DMS79 (cell line): ENCODE results near the gene SYNGR3.
"Not testable (repeated sequence)": the region's sequence is repeated elsewhere in the genome, so short reads cannot be mapped to it uniquely, and the experiment has no call there.

Experiments
- DNase-seq: peaks from one replicate; lab custom pipeline; 2025; lab: John Stamatoyannopoulos, UW

The SYNGR3 gene, protein sequence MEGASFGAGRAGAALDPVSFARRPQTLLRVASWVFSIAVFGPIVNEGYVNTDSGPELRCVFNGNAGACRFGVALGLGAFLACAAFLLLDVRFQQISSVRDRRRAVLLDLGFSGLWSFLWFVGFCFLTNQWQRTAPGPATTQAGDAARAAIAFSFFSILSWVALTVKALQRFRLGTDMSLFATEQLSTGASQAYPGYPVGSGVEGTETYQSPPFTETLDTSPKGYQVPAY

DNA sequence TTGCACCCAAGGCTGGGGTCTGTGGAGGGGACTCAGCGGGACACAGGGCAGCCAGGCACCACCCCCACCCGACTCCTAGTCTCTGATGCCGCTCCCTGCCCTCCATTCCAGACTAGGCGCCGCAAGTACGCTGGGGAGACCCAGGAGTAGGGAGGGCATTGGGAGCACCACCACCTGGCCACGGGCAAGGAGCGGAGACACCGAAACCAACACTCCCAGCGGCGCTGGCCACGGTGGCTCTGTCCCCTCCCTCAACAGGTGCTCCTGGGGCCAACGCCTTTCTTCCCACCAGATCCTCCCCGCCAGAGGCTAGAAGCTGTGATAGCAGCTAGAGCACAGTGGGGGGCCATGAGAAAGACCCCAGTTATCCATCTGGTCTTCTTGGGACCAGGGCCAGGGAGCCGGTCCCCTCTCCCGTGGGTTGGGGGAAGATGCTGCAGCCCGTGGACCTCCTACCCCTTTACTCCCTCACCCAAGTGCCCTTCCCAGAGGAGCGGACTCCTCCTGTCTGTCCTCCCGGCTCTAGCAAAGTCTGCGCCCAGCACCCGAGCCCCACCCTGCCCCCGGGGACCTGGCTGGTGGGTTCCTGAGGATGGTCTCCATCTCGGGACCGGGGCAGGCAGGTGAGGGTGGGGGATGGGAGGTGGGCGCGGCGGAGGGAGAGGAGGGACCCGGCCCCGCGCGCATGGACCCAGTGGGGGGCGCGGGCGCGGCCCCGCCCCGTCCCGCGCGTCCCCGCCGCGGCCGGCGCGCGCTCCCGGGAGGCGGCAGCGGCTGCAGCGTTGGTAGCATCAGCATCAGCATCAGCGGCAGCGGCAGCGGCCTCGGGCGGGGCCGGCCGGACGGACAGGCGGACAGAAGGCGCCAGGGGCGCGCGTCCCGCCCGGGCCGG is at the start of gene SYNGR3:
Gene SYNGR3 (plus strand): TSS at position 762 of the 892 bp plus-strand sequence. CDS start 133 bp downstream, outside the sequence.
- no peak for DNase-seq

DNA sequence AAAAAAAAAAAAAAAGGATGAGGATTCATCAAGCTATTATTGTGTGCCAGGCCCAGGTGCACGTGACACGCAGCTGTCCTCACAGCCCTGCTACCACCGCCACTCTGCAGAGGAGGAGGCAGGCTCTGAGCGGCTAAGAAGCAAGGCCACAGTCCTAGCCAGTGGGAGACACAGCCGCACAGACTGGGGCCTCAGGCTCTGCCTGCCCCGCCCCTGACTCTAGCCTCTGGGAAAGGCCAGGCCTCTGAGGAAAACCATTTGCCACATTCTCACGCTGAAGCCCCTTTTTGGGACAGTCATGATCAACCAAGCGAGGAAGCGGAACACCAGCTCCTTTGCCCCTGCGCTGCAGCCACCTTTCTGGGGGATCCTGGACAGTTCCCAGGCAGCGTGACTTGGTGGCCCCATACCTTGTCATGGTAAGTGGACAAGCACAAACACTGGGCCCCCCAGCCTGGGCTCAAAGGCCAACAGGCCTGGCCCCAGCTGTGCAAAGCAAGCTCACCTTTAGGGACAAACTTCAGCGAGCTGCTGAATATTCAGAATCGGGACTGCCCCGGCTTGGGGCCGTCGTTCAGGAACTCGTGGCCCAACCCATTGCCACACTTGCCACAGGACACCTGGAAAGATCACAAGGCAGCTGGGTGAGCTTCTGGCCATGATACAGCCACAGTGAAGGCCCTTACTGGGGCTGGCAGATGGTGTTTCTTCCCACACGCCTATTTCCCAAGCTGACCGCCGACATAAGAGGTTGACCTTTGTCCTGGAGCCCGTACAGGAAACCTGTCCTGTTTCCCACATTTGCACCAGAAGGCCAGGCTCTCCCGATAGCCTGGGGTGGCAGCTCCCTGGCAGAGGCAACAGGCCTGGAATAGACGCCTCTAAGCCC is 49.3 kb upstream of the SYNGR3 start:
- no peak for DNase-seq

DNA sequence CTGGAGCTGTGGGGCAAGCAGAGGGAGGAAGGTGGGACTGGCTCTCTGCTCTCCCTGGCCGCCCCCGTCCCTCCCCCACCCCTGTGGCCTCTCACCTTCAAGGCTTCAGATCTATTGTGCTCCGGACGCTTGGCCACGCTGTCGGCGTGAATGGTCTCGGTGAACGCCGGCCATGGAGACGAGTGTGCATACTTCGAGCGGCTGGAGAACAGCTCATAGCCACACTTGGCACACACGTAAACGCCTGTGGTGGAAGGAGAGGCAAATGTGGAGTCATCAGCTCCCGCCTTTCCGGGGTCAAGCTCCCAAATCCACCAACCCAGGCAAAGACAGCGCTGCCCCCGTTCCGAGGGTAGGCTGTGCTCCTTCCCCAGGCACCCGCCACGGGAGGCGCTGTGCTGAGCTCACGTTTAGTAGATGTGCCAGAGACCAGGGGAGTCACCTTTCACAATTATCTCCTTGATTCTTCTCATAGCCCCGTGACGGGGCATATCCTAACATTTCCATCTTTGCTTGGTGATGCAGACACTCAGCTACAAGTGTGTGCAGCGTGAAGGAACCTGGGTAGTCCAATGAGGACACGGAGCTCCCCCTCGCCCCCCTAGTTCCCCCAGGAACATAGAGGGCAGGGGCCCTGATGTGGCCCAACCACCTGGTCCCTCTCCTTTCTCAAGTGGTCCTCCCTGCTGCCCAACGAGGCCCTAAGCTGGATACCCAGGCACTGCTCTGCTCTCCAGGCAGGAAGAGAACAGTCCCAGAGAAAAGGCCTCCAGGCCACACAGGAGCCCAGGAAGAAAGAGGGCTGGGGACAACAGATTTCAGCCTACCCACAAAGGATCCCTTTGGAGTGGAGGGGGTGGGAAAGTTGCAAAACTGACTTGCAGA is 48.4 kb upstream of the SYNGR3 start:
- no peak for DNase-seq

- no peak for DNase-seq
Measured at GRCh38 chr16:1942047-1942809, 47.5 kb upstream of the SYNGR3 start.

GRCh38 chr16:1942810-1943726 is 46.7 kb upstream of the SYNGR3 start, which contains the start of gene MSRB1:
TSS of gene MSRB1 (minus strand) at chr16:1943199. CDS start at chr16:1943156, 43 bp downstream.
- DNase-seq = peak; percentile 75

DNA sequence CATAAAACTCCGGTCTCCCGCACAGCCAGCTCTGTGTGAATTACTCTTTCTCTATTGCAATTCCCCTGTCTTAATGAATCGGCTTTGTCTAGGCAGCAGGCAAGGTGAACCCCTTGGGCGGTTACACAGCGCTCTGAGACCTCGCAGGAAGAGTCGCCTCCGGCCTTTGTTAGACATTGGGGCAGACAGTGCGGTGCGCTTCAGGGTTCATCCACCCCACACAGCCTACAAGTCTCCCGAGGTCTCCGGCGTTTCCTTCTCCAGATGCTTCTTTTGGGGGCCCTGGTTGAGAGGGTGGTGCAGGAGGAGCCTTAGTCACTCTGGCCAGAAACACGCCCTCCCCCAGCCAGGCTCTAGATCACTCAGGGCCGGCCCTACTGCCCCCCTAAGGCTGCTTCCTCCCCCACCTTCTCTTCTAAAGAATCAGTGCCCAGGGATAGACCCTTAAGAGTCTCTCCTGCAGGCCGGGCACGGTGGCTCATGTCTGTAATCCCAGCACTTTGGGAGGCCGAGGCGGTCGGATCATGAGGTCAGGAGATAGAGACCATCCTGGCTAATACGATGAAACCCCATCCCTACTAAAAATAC is 45.1 kb upstream of the SYNGR3 start:
- DNase-seq = no peak

DNA sequence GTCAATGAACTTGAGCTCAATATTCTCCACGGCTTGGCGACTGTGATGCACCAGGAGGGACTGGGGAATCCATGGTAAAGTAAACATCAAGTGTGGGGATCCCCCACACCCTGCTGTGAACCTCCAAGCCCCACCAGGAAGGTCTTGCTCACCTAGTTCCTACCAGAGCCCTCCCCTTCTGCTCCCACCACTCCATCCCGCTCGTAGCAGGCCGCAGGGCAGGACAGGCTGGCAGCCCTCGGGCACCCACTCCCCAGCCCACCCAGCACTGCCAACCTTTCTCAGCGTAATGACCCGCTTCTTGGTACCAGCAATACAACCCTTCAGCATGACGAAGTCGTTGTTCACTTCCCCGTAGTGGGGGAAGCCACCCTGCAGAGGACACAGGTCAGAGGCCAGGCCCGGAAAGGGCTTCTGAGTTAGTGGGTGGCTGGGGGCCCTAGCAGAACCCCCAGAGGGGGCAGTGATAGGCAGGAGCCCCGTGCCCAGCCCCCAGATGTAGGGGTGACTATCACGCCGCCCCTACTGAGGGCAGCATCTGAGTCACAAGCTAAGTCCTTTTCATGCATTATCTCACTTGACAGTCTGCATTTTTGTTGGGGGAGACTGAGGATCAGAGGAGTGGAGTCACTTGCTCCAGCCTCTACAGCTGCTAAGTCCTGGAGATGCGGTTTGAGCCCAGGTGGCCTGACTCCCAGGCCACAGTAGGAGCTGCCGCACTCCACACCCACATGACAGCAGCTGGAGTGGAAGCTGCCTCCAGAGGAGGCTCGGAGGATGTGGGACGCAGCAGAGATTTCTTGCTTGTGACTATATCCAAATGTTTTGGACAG is 44.0 kb upstream of the SYNGR3 start:
- no peak for DNase-seq

GRCh38 chr16:1946495-1947368 is 43.0 kb upstream of the SYNGR3 start:
- DNase-seq = no peak

GRCh38 chr16:1947369-1947670 is 42.5 kb upstream of the SYNGR3 start:
- DNase-seq = no peak

GRCh38 chr16:1949507-1949906 is 40.3 kb upstream of the SYNGR3 start:
- DNase-seq = no peak

DNA sequence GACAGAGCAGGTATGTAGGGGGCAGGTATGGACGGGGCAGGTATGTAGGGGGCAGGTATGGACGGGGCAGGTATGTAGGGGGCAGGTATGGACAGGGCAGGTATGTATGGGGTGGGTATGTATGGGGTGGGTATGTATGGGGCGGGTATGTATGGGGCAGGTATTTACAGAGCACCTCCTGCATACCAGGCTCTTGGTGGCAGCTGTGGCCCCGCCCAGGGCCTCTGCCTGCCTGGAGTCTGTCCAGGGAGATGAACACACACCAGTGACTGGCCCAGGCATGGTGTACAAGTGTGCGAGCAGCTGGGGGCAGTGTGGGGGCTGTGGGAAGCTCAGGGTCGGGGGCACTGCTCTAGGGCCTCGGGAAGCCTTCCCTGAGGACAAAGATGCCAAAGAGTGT is 39.7 kb upstream of the SYNGR3 start:
- DNase-seq = no peak

GRCh38 chr16:1950559-1950958 is 39.2 kb upstream of the SYNGR3 start:
- no peak for DNase-seq

DNA sequence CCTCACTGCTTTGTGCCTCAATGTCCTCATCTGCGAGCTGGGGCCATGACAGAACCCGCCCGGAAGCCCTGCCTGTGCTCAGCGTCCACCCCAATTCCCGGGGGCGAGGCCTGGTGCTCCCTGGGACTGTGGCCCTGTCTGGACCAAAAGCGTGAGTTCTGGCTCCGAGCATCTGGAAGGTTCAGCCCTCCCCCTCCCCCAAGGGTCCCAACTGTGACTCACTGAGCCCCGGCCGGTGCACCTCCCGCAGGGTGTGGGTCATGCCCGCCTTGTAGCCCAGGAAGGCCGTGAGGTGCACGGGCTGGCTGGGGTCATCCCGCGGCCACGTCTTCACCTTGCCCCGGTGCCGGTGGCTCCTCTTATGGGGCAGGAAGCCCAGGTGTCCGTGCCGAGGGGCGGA is 36.0 kb upstream of the SYNGR3 start:
- DNase-seq = no peak

GRCh38 chr16:1957434-1958142 is 32.2 kb upstream of the SYNGR3 start:
- not testable (repeated sequence) for DNase-seq

DNA sequence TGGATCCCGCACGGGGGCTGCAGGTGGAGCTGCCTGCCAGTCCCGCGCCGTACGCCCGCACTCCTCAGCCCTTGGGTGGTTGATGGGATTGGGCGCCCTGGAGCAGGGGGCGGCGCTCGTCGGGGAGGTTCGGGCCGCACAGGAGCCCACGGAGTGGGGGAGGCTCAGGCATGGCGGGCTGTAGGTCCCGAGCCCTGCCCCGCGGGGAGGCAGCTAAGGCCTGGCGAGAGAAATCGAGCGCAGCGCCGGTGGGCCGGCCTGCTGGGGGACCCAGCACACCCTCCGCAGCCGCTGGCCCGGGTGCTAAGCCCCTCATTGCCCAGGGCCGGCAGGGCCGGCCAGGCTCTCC is 31.7 kb upstream of the SYNGR3 start:
- not testable (repeated sequence) for DNase-seq

- DNase-seq = no peak
Measured at GRCh38 chr16:1958715-1959268, 31.0 kb upstream of the SYNGR3 start.
